NCI-H1694 treated with DMSO at 0.1 percent for 48 hours (cell line): ENCODE data around the gene DNAL1.
"Not testable (repeated sequence)": the region's sequence is repeated elsewhere in the genome, so short reads cannot be mapped to it uniquely, and the experiment has no call there.

Experiments
- DNase-seq: peaks from one replicate; lab custom pipeline; 2025; lab: John Stamatoyannopoulos, UW

Gene DNAL1

GRCh38 chr14:73644531-73645247, at the start of gene DNAL1:
DNAL1 (plus strand) TSS chr14:73644986; CDS start chr14:73645040, 54 bp downstream.
- peak; percentile 98 for DNase-seq

GRCh38 chr14:73599499-73599898, 45.3 kb upstream of the DNAL1 start:
- DNase-seq: no peak

GRCh38 chr14:73602994-73603393, 41.8 kb upstream of the DNAL1 start:
- no peak for DNase-seq

- no peak for DNase-seq
These were observed 38.5 kb upstream of the DNAL1 start for GRCh38 chr14:73606271-73606670.

GRCh38 chr14:73607241-73607640, 37.5 kb upstream of the DNAL1 start:
- no peak for DNase-seq

GRCh38 chr14:73610687-73611086, 34.1 kb upstream of the DNAL1 start:
- no peak for DNase-seq

- peak; percentile 84 for DNase-seq
These were observed 32.3 kb upstream of the DNAL1 start, which contains the start of gene ACOT6 for GRCh38 chr14:73612339-73613045. ACOT6 (plus strand) TSS chr14:73612517; CDS start chr14:73612572, 55 bp downstream.

GRCh38 chr14:73613046-73613383, 31.8 kb upstream of the DNAL1 start:
- DNase-seq: peak; percentile 30

- DNase-seq: no peak
These were observed 31.3 kb upstream of the DNAL1 start for GRCh38 chr14:73613419-73613963.

GRCh38 chr14:73616831-73617230, 28.0 kb upstream of the DNAL1 start:
- DNase-seq: no peak

GRCh38 chr14:73619524-73619923, 25.3 kb upstream of the DNAL1 start:
- no peak for DNase-seq

- DNase-seq: no peak
These were observed 24.5 kb upstream of the DNAL1 start for GRCh38 chr14:73620268-73620667.

GRCh38 chr14:73623504-73624054, 21.2 kb upstream of the DNAL1 start:
- no peak for DNase-seq

- no peak for DNase-seq
These were observed 19.1 kb upstream of the DNAL1 start for GRCh38 chr14:73625706-73626105.

GRCh38 chr14:73627151-73627558, 17.6 kb upstream of the DNAL1 start:
- DNase-seq: no peak

GRCh38 chr14:73630009-73630780, 14.6 kb upstream of the DNAL1 start:
- no peak for DNase-seq

GRCh38 chr14:73633116-73634010, 11.4 kb upstream of the DNAL1 start:
- DNase-seq: peak; percentile 66

GRCh38 chr14:73634011-73634833, 10.6 kb upstream of the DNAL1 start:
- no peak for DNase-seq

GRCh38 chr14:73636355-73636754, 8.4 kb upstream of the DNAL1 start:
- DNase-seq: not testable (repeated sequence)

- no peak for DNase-seq
These were observed 7.0 kb upstream of the DNAL1 start for GRCh38 chr14:73637830-73638229.
